Stomach (tissue), 4 donors: ENCODE results near the gene FOLR3.

ENCODE experiments used
- POLR2A ChIP-seq, 4 donors: fragments of 450-650 bp; IDR thresholded peaks; one replicate each; pipeline ENCODE4 v1.6.1; 2016; ENCODE audit warnings: antibody characterized with exemption in 4 of 4, control low read depth in 2 of 4, mild to moderate bottlenecking in 1 of 4, moderate library complexity in 1 of 4
- TF ChIP-seq, protein P1 (sequence below), 7 experiments: fragments of 450-650 bp in 4 of 7; fragments of 200-600 bp in 3 of 7; sonication (generic) in 3 of 7; IDR thresholded peaks; one replicate each; pipeline ENCODE4 v1.5.1; 2016 to 2019; ENCODE audit warnings: antibody characterized with exemption in 7 of 7, control low read depth in 2 of 7, mild to moderate bottlenecking in 1 of 7

DNA sequence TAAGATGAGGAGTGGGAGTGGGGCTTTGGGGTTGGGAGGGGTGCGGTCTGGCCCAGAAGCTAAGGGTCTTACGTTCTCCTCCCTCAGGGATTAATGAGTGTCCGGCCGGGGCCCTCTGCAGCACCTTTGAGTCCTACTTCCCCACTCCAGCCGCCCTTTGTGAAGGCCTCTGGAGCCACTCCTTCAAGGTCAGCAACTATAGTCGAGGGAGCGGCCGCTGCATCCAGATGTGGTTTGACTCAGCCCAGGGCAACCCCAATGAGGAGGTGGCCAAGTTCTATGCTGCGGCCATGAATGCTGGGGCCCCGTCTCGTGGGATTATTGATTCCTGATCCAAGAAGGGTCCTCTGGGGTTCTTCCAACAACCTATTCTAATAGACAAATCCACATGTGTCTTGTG is 4.0 kb downstream of the FOLR3 start:
- TF ChIP-seq, protein P1, sequence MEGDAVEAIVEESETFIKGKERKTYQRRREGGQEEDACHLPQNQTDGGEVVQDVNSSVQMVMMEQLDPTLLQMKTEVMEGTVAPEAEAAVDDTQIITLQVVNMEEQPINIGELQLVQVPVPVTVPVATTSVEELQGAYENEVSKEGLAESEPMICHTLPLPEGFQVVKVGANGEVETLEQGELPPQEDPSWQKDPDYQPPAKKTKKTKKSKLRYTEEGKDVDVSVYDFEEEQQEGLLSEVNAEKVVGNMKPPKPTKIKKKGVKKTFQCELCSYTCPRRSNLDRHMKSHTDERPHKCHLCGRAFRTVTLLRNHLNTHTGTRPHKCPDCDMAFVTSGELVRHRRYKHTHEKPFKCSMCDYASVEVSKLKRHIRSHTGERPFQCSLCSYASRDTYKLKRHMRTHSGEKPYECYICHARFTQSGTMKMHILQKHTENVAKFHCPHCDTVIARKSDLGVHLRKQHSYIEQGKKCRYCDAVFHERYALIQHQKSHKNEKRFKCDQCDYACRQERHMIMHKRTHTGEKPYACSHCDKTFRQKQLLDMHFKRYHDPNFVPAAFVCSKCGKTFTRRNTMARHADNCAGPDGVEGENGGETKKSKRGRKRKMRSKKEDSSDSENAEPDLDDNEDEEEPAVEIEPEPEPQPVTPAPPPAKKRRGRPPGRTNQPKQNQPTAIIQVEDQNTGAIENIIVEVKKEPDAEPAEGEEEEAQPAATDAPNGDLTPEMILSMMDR (IDR thresholded peaks at IDR 0.05) = no peak
- no peak for TF ChIP-seq POLR2A (IDR thresholded peaks at IDR 0.05)
